Fibroblast of villous mesenchyme (primary cell): Measurements from ENCODE around the gene PYGB. TPM values are rescaled to one million over a fixed set of nuclear protein-coding genes. Genes with fewer than 3 reads are reported as not detected.
"Not testable (repeated sequence)": the region's sequence is repeated elsewhere in the genome, so short reads cannot be mapped to it uniquely, and the experiment has no call there.

ENCODE experiments used
- DNase-seq: peaks from one replicate; pipeline ENCODE4 v3.0.0-alpha.2; 2010; ENCODE audit warnings: low read depth
- H3K4me3 ChIP-seq: 2 replicates; pipeline ENCODE4 v1.5.1; 2011; ENCODE audit warnings: low read depth, mild to moderate bottlenecking, low read length
- CTCF ChIP-seq: IDR thresholded peaks from 2 replicates; pipeline ENCODE4 v1.5.1; 2012; ENCODE audit warnings: low read depth, mild to moderate bottlenecking, low read length; ENCODE audit not compliant: insufficient read depth
- total RNA-seq: library from RNA; depleted of rRNA; stranded (reverse); fragments of >200 nt; gene quantifications from 2 replicates; pipeline ENCODE4 v1.2.3, GENCODE V29; 2012

The PYGB gene
- total RNA-seq, 1 donor, result 110 TPM

- TF ChIP-seq CTCF, result no peak
- H3K4me3 ChIP-seq, result no peak overlapping the region
- DNase-seq, result no peak
Observed at GRCh38 chr20:25259788-25260254, 11.9 kb downstream of the PYGB start.

- DNase-seq, H3K4me3 ChIP-seq: not testable (repeated sequence)
Observed at GRCh38 chr20:25260770-25261437, 13.0 kb downstream of the PYGB start.

GRCh38 chr20:25269057-25269832 is 21.4 kb downstream of the PYGB start:
- no peak for DNase-seq
- H3K4me3 ChIP-seq, result no peak overlapping the region
- TF ChIP-seq CTCF, result no peak

DNA sequence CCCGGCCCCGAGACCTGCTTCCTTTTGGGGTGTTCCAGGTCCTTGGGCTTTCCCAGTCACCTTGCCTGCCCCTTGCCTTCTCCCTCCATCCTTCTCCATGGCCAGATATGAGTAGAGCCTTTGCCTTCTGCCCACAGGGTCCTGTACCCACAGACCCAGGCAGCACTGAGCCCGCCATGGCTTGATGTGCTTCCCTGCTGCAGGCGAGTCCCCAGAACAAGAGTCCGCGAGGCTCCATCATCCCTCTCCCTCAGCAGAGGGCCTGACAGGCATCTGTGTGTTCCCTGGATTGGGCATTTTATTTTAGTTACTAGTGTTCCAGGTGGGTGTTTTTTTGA is 21.9 kb downstream of the PYGB start:
- no peak overlapping the region for H3K4me3 ChIP-seq
- no peak for TF ChIP-seq CTCF
- no peak for DNase-seq

GRCh38 chr20:25270829-25271251 is 23.0 kb downstream of the PYGB start:
- DNase-seq, result no peak
- no peak overlapping the region for H3K4me3 ChIP-seq
- no peak for TF ChIP-seq CTCF

DNA sequence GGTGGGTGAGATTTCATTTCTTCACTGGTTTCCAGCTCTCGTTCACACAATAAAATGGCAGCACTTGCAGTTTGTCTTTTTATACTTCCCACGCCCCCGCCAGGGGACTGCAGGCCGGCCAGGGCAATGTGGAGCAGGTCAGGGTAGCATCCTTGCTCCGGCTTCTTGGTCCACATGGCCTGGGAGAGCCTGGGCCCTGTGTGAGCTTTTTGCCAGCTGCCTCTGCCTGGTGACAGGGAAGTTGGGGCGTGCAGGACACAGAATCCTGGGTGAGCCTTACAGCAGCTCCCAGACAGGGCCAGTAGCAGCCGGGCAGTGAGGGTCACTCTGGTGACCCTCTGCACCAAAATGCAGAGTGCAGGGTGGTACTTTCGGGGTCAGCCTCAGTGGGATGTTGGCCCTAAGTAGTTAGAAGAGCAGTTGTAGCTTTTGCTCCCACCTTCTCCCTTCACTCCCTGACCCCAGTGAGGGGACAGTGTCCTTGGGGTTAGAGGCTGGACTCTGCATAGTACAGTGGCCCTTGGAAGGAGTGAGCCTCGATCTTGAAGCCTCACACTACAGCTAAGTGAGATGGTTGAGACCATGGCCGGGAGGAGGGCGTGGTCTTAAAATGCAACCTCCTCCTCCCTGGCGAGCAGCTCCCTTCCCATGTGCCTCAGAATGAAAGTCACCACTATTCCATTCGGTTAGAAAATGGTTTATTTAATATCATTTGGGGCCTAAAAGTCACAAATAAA is 23.8 kb downstream of the PYGB start:
- H3K4me3 ChIP-seq, result no peak overlapping the region
- no peak for DNase-seq
- no peak for TF ChIP-seq CTCF
